Mucosa of rectum (tissue), 2 donors: ENCODE measurements around the gene KIT.

ENCODE experiments used
- H3K27ac ChIP-seq, 2 donors: one replicate each; pipeline ENCODE4 v1.7.0; 2013; ENCODE audit warnings: inconsistent platforms in 2 of 2, low read depth in 2 of 2, low read length in 2 of 2
- H3K27me3 ChIP-seq, 2 donors: one replicate each; pipeline ENCODE4 v1.7.0; 2013; ENCODE audit warnings: low read length in 2 of 2; ENCODE audit not compliant: control insufficient read depth in 2 of 2, insufficient read depth in 2 of 2
- H3K36me3 ChIP-seq, 2 donors: one replicate each; pipeline ENCODE4 v1.7.0; 2013; ENCODE audit warnings: low read length in 2 of 2; ENCODE audit not compliant: control insufficient read depth in 2 of 2, insufficient read depth in 2 of 2
- H3K4me1 ChIP-seq, 2 donors: one replicate each; pipeline ENCODE4 v1.7.0; 2013; ENCODE audit warnings: low read length in 2 of 2, mild to moderate bottlenecking in 1 of 2; ENCODE audit not compliant: control insufficient read depth in 2 of 2, insufficient read depth in 2 of 2
- H3K4me3 ChIP-seq, 2 donors: one replicate each; pipeline ENCODE4 v1.7.0; 2013; ENCODE audit warnings: low read length in 2 of 2
- H3K9ac ChIP-seq, 2 donors: one replicate each; pipeline ENCODE4 v1.7.0; 2013; ENCODE audit warnings: low read length in 2 of 2, low read depth in 1 of 2, mild to moderate bottlenecking in 1 of 2
- H3K9me3 ChIP-seq, 2 donors: one replicate each; pipeline ENCODE4 v1.7.0; 2013; ENCODE audit warnings: low read length in 2 of 2; ENCODE audit not compliant: control insufficient read depth in 2 of 2
- donor health status: healthy.
- donor health status: Normal muscosa, but diverticular disease.

KIT gene

GRCh38 chr4:54731976-54732375, 74.2 kb downstream of the KIT start:
- Histone ChIP-seq H3K9ac (no peak overlapping the region), H3K27ac (no peak overlapping the region)

GRCh38 chr4:54737421-54737820, 79.7 kb downstream of the KIT start:
- H3K4me1 ChIP-seq = no peaks in the 10 kb centered on the region
- no peak overlapping the region for H3K4me3 ChIP-seq
- no peak overlapping the region for H3K27ac ChIP-seq
- H3K27me3 ChIP-seq = no peaks in the 10 kb centered on the region
- H3K9me3 ChIP-seq = no peaks in the 10 kb centered on the region
- H3K36me3 ChIP-seq = no peaks in the 10 kb centered on the region
- no peak overlapping the region for H3K9ac ChIP-seq

More at GRCh38 chr4:54731976-54732375, 74.2 kb downstream of the KIT start:
- Histone ChIP-seq H3K9me3 (no peaks in the 10 kb centered on the region), H3K4me3 (no peak overlapping the region), H3K4me1 (no peaks in the 10 kb centered on the region), H3K36me3 (no peaks in the 10 kb centered on the region), H3K27me3 (no peaks in the 10 kb centered on the region)

- no peaks in the 10 kb centered on the region for H3K4me1 ChIP-seq
- H3K9me3 ChIP-seq = no peaks in the 10 kb centered on the region
- H3K27ac ChIP-seq = no peak overlapping the region
- no peaks in the 10 kb centered on the region for H3K27me3 ChIP-seq
- no peaks in the 10 kb centered on the region for H3K36me3 ChIP-seq
- H3K4me3 ChIP-seq = no peak overlapping the region
- H3K9ac ChIP-seq = no peak overlapping the region
Observed at GRCh38 chr4:54741202-54741601, 83.4 kb downstream of the KIT start.

GRCh38 chr4:54742636-54743399, 85.1 kb downstream of the KIT start:
- Histone ChIP-seq H3K9ac (no peak overlapping the region), H3K36me3 (no peaks in the 10 kb centered on the region), H3K4me3 (no peak overlapping the region), H3K9me3 (no peaks in the 10 kb centered on the region), H3K27ac (no peak overlapping the region), H3K4me1 (no peaks in the 10 kb centered on the region), H3K27me3 (no peaks in the 10 kb centered on the region)

GRCh38 chr4:54743562-54743961, 85.8 kb downstream of the KIT start:
- Histone ChIP-seq H3K27me3 (no peaks in the 10 kb centered on the region), H3K4me3 (no peak overlapping the region), H3K36me3 (no peaks in the 10 kb centered on the region), H3K9ac (no peak overlapping the region), H3K4me1 (no peaks in the 10 kb centered on the region), H3K27ac (no peak overlapping the region), H3K9me3 (no peaks in the 10 kb centered on the region)

- Histone ChIP-seq H3K27ac (no peak overlapping the region), H3K4me3 (no peak overlapping the region), H3K9me3 (no peaks in the 10 kb centered on the region), H3K27me3 (no peaks in the 10 kb centered on the region), H3K36me3 (no peaks in the 10 kb centered on the region), H3K4me1 (no peaks in the 10 kb centered on the region), H3K9ac (no peak overlapping the region)
Observed at GRCh38 chr4:54744487-54744886, 86.7 kb downstream of the KIT start.

- Histone ChIP-seq H3K4me3 (no peak overlapping the region), H3K9me3 (no peaks in the 10 kb centered on the region), H3K27me3 (no peaks in the 10 kb centered on the region), H3K4me1 (no peaks in the 10 kb centered on the region), H3K36me3 (no peaks in the 10 kb centered on the region), H3K9ac (no peak overlapping the region), H3K27ac (no peak overlapping the region)
Observed at GRCh38 chr4:54745031-54745770, 87.4 kb downstream of the KIT start.

- H3K9me3 ChIP-seq = no peaks in the 10 kb centered on the region
- no peak overlapping the region for H3K4me3 ChIP-seq
- no peak overlapping the region for H3K9ac ChIP-seq
- H3K27me3 ChIP-seq = no peaks in the 10 kb centered on the region
- H3K27ac ChIP-seq = no peak overlapping the region
- H3K4me1 ChIP-seq = no peaks in the 10 kb centered on the region
- H3K36me3 ChIP-seq = no peaks in the 10 kb centered on the region
Observed at GRCh38 chr4:54746218-54746617, 88.5 kb downstream of the KIT start.

GRCh38 chr4:54750341-54750740, 92.6 kb downstream of the KIT start:
- H3K27me3 ChIP-seq = no peaks in the 10 kb centered on the region

GRCh38 chr4:54754394-54754793, 96.6 kb downstream of the KIT start:
- no peak overlapping the region for H3K27ac ChIP-seq
- no peak overlapping the region for H3K4me3 ChIP-seq
- no peaks in the 10 kb centered on the region for H3K9me3 ChIP-seq
- no peaks in the 10 kb centered on the region for H3K36me3 ChIP-seq
- H3K4me1 ChIP-seq = no peaks in the 10 kb centered on the region
- H3K27me3 ChIP-seq = no peaks in the 10 kb centered on the region
- no peak overlapping the region for H3K9ac ChIP-seq

More at GRCh38 chr4:54750341-54750740, 92.6 kb downstream of the KIT start:
- H3K4me1 ChIP-seq = no peaks in the 10 kb centered on the region
- no peaks in the 10 kb centered on the region for H3K9me3 ChIP-seq
- H3K36me3 ChIP-seq = no peaks in the 10 kb centered on the region
- no peak overlapping the region for H3K27ac ChIP-seq
- H3K9ac ChIP-seq = no peak overlapping the region
- no peak overlapping the region for H3K4me3 ChIP-seq
